Choroid plexus epithelial cell (primary cell): ENCODE measurements around the gene C1orf35.
"Not testable (repeated sequence)": the region's sequence is repeated elsewhere in the genome, so short reads cannot be mapped to it uniquely, and the experiment has no call there.

Source experiments
- DNase-seq: peaks from one replicate; pipeline ENCODE4 v3.0.0-alpha.2; 2010; ENCODE audit warnings: low read depth
- H3K4me3 ChIP-seq: 2 replicates; pipeline ENCODE4 v1.5.1; 2011; ENCODE audit warnings: low read depth, mild to moderate bottlenecking, control low read depth, low read length, moderate library complexity
- CTCF ChIP-seq: conservative IDR thresholded peaks from 2 replicates; pipeline ENCODE4 v1.5.1; 2011; ENCODE audit warnings: low read depth, mild to moderate bottlenecking, control low read depth, inconsistent platforms, low read length, moderate library complexity

C1orf35 gene

DNA sequence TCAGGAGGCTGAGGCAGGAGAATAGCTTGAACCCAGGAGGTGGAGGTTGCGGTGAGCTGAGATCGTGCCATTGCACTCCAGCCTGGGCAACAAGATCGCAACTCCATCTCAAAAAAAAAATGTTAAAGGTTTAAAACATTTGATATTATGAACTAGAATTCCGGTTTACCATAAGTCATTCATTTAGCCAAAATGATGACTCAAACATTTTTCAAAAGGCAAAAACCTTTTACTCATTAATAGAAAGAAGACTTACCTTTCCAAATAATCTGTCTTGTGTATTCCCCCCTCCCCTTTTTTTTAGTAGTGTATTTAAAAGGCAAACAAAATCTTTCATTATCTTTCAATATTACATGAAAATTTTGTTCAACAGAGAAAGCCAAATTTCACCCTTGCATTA is 14.2 kb upstream of the C1orf35 start:
- H3K4me3 ChIP-seq: no peak overlapping the region
- DNase-seq: no peak
- TF ChIP-seq CTCF: no peak

DNA sequence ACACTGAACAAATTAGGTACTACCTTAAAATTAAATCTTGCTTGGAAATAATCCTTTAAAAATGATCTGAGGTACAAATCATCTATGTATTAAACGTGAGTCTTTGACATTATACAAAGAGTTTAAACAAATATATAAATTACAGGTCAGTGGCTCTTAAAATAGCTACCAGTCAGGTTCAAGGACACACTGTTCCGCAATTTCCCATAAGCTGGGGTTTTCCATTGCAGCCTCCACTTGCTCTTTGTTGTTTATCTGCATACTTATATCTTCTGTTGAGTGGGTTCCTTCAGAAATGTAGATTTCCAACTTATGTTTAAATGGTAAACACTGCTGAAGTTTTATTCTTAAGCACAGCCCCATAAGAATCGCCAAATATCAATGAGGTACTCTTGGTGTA is 11.7 kb upstream of the C1orf35 start:
- no peak for DNase-seq
- no peak overlapping the region for H3K4me3 ChIP-seq
- TF ChIP-seq CTCF: no peak

- no peak for TF ChIP-seq CTCF
- no peak overlapping the region for H3K4me3 ChIP-seq
- no peak for DNase-seq
Measured at GRCh38 chr1:228112617-228113016, 9.5 kb upstream of the C1orf35 start.

- no peak overlapping the region for H3K4me3 ChIP-seq
- DNase-seq: no peak
Measured at GRCh38 chr1:228112167-228112566, 9.0 kb upstream of the C1orf35 start.

DNA sequence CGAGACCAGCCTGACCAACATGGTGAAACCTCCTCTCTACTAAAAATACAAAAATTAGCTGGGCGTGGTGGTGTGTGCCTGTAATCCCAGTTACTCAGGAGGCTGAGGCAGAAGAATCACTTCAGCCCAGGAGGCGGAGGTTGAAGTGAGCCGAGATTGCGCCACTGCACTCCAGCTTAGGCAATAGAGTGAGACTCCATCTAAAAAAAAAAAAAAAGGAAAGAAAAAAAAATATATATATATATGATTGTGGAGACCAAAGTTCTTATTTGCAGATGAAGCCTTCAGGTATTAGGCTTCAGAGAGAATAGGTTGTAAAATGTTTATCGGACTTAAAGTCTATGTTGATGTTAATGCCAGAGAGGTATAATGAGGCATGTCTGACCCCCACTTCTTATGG is 8.2 kb upstream of the C1orf35 start:
- not testable (repeated sequence) for H3K4me3 ChIP-seq, DNase-seq

More at GRCh38 chr1:228112167-228112566, 9.0 kb upstream of the C1orf35 start:
- no peak for TF ChIP-seq CTCF

DNA sequence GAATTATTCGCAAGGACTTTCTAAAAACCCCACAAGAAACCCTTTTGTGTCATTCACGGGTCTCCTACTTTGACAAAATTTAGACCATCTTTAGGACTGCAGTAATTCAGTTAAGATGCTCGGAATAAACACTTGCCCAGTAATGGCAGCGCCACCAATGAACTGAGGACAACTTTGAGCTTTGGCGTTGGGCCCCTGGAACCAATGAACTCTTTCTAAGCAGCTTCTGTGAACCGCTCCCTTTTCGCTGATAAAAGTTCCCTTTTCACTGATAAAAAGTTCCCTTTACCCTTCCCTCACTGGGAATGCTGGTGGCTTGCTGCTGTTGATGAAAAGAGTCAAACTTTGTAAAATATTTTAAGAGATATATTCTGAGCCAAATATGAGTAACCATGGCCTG is 7.4 kb upstream of the C1orf35 start:
- no peak for DNase-seq
- no peak for TF ChIP-seq CTCF
- H3K4me3 ChIP-seq: no peak overlapping the region

GRCh38 chr1:228109962-228110488 is 6.9 kb upstream of the C1orf35 start:
- DNase-seq: peak; percentile 23
- peak overlapping the region; percentile 99 for H3K4me3 ChIP-seq
- TF ChIP-seq CTCF: no peak
